GM18907 (cell line): ENCODE results near the gene BCOR.

Experiments used
- ATAC-seq: cut with Tn5 transposase; IDR thresholded peaks from one replicate; pipeline ENCODE4 v1.9.1; 2021; ENCODE audit warnings: mild to moderate bottlenecking, moderate library complexity; ENCODE audit not compliant: unreplicated experiment

BCOR gene

GRCh38 chrX:40116925-40117324 is 19.2 kb upstream of the BCOR start:
- no peak for ATAC-seq

- no peak for ATAC-seq
Observed at GRCh38 chrX:40112996-40113395, 15.2 kb upstream of the BCOR start.

GRCh38 chrX:40111868-40112267 is 14.1 kb upstream of the BCOR start:
- ATAC-seq: no peak

GRCh38 chrX:40109288-40110008 is 11.7 kb upstream of the BCOR start:
- no peak for ATAC-seq

GRCh38 chrX:40108959-40109287 is 11.2 kb upstream of the BCOR start:
- ATAC-seq: no peak

- ATAC-seq: no peak
Observed at GRCh38 chrX:40108162-40108958, 10.6 kb upstream of the BCOR start.

- ATAC-seq: no peak
Observed at GRCh38 chrX:40107291-40108161, 9.8 kb upstream of the BCOR start.

- no peak for ATAC-seq
Observed at GRCh38 chrX:40106676-40107290, 9.0 kb upstream of the BCOR start.

- no peak for ATAC-seq
Observed at GRCh38 chrX:40105835-40106675, 8.3 kb upstream of the BCOR start.

- ATAC-seq: peak; percentile 29
Observed at GRCh38 chrX:40104985-40105834, 7.5 kb upstream of the BCOR start.

GRCh38 chrX:40104630-40104984 is 6.8 kb upstream of the BCOR start:
- ATAC-seq: peak; percentile 46

- ATAC-seq: no peak
Observed at GRCh38 chrX:40103565-40104323, 6.0 kb upstream of the BCOR start.

GRCh38 chrX:40102393-40103381 is 4.9 kb upstream of the BCOR start:
- ATAC-seq: no peak

GRCh38 chrX:40101430-40101802 is 3.7 kb upstream of the BCOR start:
- no peak for ATAC-seq

- ATAC-seq: no peak
Observed at GRCh38 chrX:40100537-40101429, 3.0 kb upstream of the BCOR start.

- no peak for ATAC-seq
Observed at GRCh38 chrX:40100141-40100536, 2.4 kb upstream of the BCOR start.
